ENCODE measurements around the gene MINPP1. TPM values are rescaled to one million over a fixed set of nuclear protein-coding genes. Genes with fewer than 3 reads are reported as not detected.
"Not testable (repeated sequence)": the region's sequence is repeated elsewhere in the genome, so short reads cannot be mapped to it uniquely, and the experiment has no call there.

The MINPP1 gene
- total RNA-seq, 8 experiments from 2014 or later = 19.7 to 29.0 (median 25.1) TPM

GRCh38 chr10:87589645-87590051, 85.0 kb downstream of the MINPP1 start:
- no peak overlapping the region for H3K27ac ChIP-seq
- in situ Hi-C loops (cut with MboI; ENCODE audit: low pct_unique_long_range_greater_than_20kb in 2 of 9, low sequenced_read_pairs in 9 of 9, unreplicated experiment in 9 of 9) = no loop called here
- H3K4me3 ChIP-seq = no peak overlapping the region
- 33 to 100% (median 67%) methylated on average over 1 to 3 of the region's 3 CpGs; no CpG with 5 or more reads in 1 of the 10 experiments for WGBS, 10 experiments
- ATAC-seq (replicated peaks in 6 of 8) = peak in 1 of 8 experiments; percentile 98
- no peaks in the 10 kb centered on the region for H3K4me1 ChIP-seq (replicated peaks in 1 of 2)

GRCh38 chr10:87590705-87591588, 86.3 kb downstream of the MINPP1 start:
- Histone ChIP-seq H3K4me1 (replicated peaks in 1 of 2) (no peaks in the 10 kb centered on the region), H3K4me3 (no peak overlapping the region), H3K27ac (no peak overlapping the region)
- in situ Hi-C loops (cut with MboI; ENCODE audit: low pct_unique_long_range_greater_than_20kb in 2 of 9, low sequenced_read_pairs in 9 of 9, unreplicated experiment in 9 of 9) = no loop called here
- WGBS, 10 experiments = no CpG with 5 or more reads among the region's 2 CpGs
- ATAC-seq (replicated peaks in 6 of 8) = no peak

- no peaks in the 10 kb centered on the region for H3K4me1 ChIP-seq (replicated peaks in 1 of 2)
- H3K27ac ChIP-seq = no peak overlapping the region
- ATAC-seq (replicated peaks in 6 of 8) = no peak
- in situ Hi-C loops (cut with MboI; ENCODE audit: low pct_unique_long_range_greater_than_20kb in 2 of 9, low sequenced_read_pairs in 9 of 9, unreplicated experiment in 9 of 9) = no loop called here
- H3K4me3 ChIP-seq = no peak overlapping the region
These were observed 86.8 kb downstream of the MINPP1 start for GRCh38 chr10:87591589-87591886.

GRCh38 chr10:87592920-87593319, 88.2 kb downstream of the MINPP1 start:
- in situ Hi-C loops (cut with MboI; ENCODE audit: low pct_unique_long_range_greater_than_20kb in 2 of 9, low sequenced_read_pairs in 9 of 9, unreplicated experiment in 9 of 9); H3K27ac ChIP-seq; ATAC-seq (replicated peaks in 6 of 8): not testable (repeated sequence)

GRCh38 chr10:87593702-87594101, 89.0 kb downstream of the MINPP1 start:
- Histone ChIP-seq H3K4me3 (no peak overlapping the region), H3K27ac (no peak overlapping the region), H3K4me1 (replicated peaks in 1 of 2) (no peaks in the 10 kb centered on the region)
- ATAC-seq (replicated peaks in 6 of 8) = peak in 2 of 8 experiments; percentile 17 to 29
- in situ Hi-C loops (cut with MboI; ENCODE audit: low pct_unique_long_range_greater_than_20kb in 2 of 9, low sequenced_read_pairs in 9 of 9, unreplicated experiment in 9 of 9) = no loop called here

More at GRCh38 chr10:87592920-87593319, 88.2 kb downstream of the MINPP1 start:
- WGBS, 10 experiments = 50 to 96% (median 80%) methylated on average over 1 to 4 of the region's 4 CpGs; no CpG with 5 or more reads in 2 of the 10 experiments
- not testable (repeated sequence) for H3K4me3 ChIP-seq; H3K4me1 ChIP-seq (replicated peaks in 1 of 2)

GRCh38 chr10:87594181-87594580, 89.5 kb downstream of the MINPP1 start:
- Histone ChIP-seq H3K27ac (no peak overlapping the region), H3K4me3 (no peak overlapping the region), H3K4me1 (replicated peaks in 1 of 2) (no peaks in the 10 kb centered on the region)
- no peak for ATAC-seq (replicated peaks in 6 of 8)
- WGBS, 10 experiments = 33 to 88% (median 65%) methylated on average over 1 of the region's 1 CpG
- in situ Hi-C loops (cut with MboI; ENCODE audit: low pct_unique_long_range_greater_than_20kb in 2 of 9, low sequenced_read_pairs in 9 of 9, unreplicated experiment in 9 of 9) = no loop called here

GRCh38 chr10:87594864-87595263, 90.2 kb downstream of the MINPP1 start:
- Histone ChIP-seq H3K27ac (no peak overlapping the region), H3K4me1 (replicated peaks in 1 of 2) (no peaks in the 10 kb centered on the region), H3K4me3 (no peak overlapping the region)
- peak in 1 of 8 experiments; percentile 57 for ATAC-seq (replicated peaks in 6 of 8)
- WGBS, 10 experiments = 0 to 100% (median 79%) methylated on average over 1 to 2 of the region's 2 CpGs; no CpG with 5 or more reads in 2 of the 10 experiments
- in situ Hi-C loops (cut with MboI; ENCODE audit: low pct_unique_long_range_greater_than_20kb in 2 of 9, low sequenced_read_pairs in 9 of 9, unreplicated experiment in 9 of 9) = no loop called here

GRCh38 chr10:87596351-87596750, 91.7 kb downstream of the MINPP1 start:
- WGBS, 10 experiments = 83 to 100% (median 83%) methylated on average over 1 of the region's 1 CpG; no CpG with 5 or more reads in 7 of the 10 experiments
- ATAC-seq (replicated peaks in 6 of 8) = no peak
- in situ Hi-C loops (cut with MboI; ENCODE audit: low pct_unique_long_range_greater_than_20kb in 2 of 9, low sequenced_read_pairs in 9 of 9, unreplicated experiment in 9 of 9) = no loop called here

GRCh38 chr10:87598700-87599099, 94.0 kb downstream of the MINPP1 start:
- WGBS, 10 experiments = 16 to 100% (median 67%) methylated on average over 2 to 8 of the region's 8 CpGs; no CpG with 5 or more reads in 2 of the 10 experiments
- ATAC-seq (replicated peaks in 6 of 8) = peak in 1 of 8 experiments; percentile 78
- Histone ChIP-seq H3K4me1 (replicated peaks in 1 of 2) (no peaks in the 10 kb centered on the region), H3K27ac (no peak overlapping the region), H3K4me3 (no peak overlapping the region)
- in situ Hi-C loops (cut with MboI; ENCODE audit: low pct_unique_long_range_greater_than_20kb in 2 of 9, low sequenced_read_pairs in 9 of 9, unreplicated experiment in 9 of 9) = no loop called here

More at GRCh38 chr10:87596351-87596750, 91.7 kb downstream of the MINPP1 start:
- H3K4me3 ChIP-seq = no peak overlapping the region
- H3K27ac ChIP-seq = no peak overlapping the region
- H3K4me1 ChIP-seq (replicated peaks in 1 of 2) = no peaks in the 10 kb centered on the region

GRCh38 chr10:87600581-87600980, 95.9 kb downstream of the MINPP1 start:
- Histone ChIP-seq H3K27ac (no peak overlapping the region), H3K4me3 (no peak overlapping the region), H3K4me1 (replicated peaks in 1 of 2) (peaks cover 0 to under 1% of the 10 kb centered on the region in 2 donors)
- in situ Hi-C loops (cut with MboI; ENCODE audit: low pct_unique_long_range_greater_than_20kb in 2 of 9, low sequenced_read_pairs in 9 of 9, unreplicated experiment in 9 of 9) = no loop called here
- ATAC-seq (replicated peaks in 6 of 8) = no peak
- WGBS, 10 experiments = 50 to 100% (median 83%) methylated on average over 1 of the region's 1 CpG; no CpG with 5 or more reads in 1 of the 10 experiments

Other genes with a start within 250 kb of the MINPP1 start
- 10 to 100 TPM in 2 of 8 experiments, 1 to 10 TPM in 5, under 1 TPM in 1; 0.40 to 11.9 (median 8.6) TPM for gene NUTM2D, start 147.1 kb upstream of the MINPP1 start, total RNA-seq
- gene PAPSS2, start 155.0 kb downstream of the MINPP1 start, total RNA-seq = 10 to 100 TPM in 4 of 8 experiments, 1 to 10 TPM in 2, under 1 TPM in 2; 0.75 to 60.6 (median 7.3) TPM

All from motor neuron (in vitro differentiated cells).